ENCODE results near the gene CD6.
"Not testable (repeated sequence)": the region's sequence is repeated elsewhere in the genome, so short reads cannot be mapped to it uniquely, and the experiment has no call there.

Gene CD6

DNA sequence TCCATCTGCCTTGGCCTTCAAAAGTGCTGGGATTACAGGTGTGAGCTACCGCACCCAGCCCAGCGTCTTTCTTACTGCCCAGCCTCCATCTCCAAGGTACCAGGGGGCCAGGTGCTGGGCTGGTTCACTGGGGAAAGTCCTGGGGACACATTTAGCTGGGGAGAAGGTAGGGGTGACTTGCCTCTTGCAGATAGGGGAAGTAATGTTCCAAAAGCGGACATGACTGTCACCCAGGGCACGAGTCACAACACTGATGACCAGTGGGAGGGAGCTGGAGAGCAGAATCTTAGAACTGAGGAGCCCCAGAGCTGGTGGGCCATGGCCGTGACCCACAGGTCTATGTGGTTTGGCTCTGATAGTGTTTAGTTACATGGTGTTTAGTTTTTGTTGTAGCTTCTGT is 17.1 kb upstream of the CD6 start:
- no peak for DNase-seq

- no peak for DNase-seq
These were observed 15.9 kb upstream of the CD6 start for GRCh38 chr11:60955571-60955970.

DNA sequence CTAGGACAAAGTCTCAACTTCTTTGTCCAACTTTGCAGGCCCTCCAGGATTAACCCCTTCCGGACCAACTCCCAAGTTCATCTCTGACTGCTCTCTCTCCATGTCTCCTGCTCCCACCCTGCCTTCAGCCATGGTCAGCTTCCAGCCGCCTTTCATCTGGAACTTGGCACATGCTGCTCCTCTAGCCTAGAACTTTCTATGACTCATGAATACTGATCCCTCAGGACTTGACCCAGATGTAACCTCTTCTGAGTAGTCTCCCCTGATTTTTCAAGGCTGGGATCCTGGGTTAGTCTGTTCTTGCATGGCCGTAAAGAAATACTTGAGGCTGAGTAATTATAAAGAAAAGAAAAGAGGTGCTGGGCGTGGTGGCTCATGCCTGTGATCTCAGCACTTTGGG is 14.3 kb upstream of the CD6 start:
- no peak for DNase-seq

DNA sequence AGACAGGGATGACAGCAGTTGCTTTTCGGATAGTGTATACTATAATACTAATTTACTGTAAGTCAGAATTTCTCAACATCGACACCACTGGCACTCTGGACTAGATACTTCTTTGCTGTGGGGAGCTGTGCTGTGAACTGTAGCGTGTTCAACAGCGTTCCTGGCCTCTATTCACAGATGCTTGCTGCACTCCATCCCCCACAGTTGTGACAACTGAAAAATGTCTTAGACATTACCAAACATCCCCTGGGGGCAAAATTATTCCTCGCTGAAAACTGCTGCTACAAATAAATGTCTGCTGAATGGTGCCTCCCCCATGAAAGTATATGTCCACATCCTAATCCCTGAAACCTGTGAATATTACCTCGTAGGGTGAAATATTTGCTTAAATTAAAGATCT is 12.0 kb upstream of the CD6 start:
- DNase-seq: no peak

DNA sequence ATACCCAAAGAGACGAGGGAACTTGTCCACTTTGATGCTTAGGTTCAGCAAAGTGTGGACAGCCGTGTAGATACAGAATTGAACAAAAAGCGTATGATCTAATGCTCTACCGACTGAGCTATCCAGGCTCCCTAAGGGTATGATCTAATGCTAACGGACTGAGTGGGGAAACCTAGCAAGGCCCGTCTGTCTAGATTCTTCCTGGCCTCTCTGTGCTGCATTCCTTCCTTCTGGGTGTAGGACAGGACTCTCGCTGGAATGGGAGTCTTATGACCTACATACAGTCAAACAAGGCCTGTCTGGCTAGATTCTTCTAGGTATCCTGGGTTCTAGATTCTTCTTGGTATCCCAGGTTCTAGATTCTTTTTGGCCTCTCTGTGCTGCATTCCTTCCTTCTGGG is 11.1 kb upstream of the CD6 start:
- DNase-seq: no peak

GRCh38 chr11:60964801-60965200 is 6.7 kb upstream of the CD6 start:
- no peak for DNase-seq

- DNase-seq: no peak
These were observed 4.6 kb upstream of the CD6 start for GRCh38 chr11:60966890-60967289.

DNA sequence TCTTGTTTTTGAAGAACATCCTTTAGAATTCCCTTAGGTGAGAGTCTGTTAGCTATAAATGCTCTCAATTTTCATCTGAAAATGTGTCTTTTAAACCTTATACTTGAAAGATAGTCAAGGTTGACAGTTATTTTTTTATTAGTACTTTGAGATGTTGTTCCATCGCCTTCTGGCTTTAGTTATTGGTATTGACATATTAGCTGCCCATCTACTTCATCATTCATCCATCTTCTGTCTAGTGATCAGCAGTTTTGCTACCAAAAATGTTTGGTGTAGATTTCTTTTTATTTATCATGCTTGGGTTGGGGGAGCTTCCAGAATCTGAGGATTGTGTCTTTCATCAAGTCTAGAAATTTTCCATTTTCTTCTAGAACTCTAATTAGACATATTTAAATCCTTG is 3.3 kb upstream of the CD6 start:
- no peak for DNase-seq

- DNase-seq: no peak
These were observed 1.1 kb upstream of the CD6 start for GRCh38 chr11:60970369-60970774.

GRCh38 chr11:60970890-60971289 is 590 bp upstream of the CD6 start:
- DNase-seq: no peak

DNA sequence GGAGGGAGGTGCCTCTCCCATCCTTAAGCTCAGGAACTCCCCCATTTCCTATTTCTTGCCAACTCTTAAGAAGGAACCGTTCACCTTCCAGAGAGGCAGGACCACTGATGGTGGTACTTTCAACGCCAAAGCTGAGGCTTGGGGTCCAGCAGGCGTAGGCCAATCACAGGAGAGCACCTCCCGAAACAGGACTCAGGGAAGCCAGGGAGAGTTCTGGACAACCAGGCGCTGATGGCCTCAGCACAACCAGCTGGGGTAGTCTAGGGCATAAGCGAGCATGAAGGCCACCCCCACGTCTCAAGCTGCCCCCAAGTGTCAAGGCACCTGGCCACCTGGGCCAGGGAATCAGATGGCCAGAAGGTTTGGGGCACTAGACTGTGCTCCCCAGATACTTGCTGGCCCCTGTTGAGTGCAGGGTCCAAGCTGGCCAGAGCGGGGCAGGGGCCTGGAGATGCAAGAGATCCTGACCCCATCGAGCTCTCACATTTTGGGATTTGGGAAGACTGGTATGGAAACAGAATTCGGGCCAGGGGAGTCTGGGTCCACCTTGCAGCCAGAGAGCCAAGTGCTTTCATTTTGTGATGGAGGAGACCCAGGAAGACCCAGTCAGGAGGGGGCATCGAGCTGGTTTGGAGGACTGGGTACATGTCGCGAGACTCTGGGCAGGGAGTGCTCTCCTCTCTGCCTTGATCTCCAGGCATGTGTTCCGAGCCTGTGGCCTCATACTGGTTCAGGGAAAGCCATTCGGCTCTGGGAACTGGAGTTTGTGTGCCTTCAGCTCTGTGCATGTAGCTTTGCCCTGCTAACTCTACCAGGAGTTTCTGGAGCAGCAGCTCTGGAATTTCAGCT is 926 bp downstream of the CD6 start:
- DNase-seq: no peak

- DNase-seq: no peak
These were observed 2.2 kb downstream of the CD6 start for GRCh38 chr11:60973699-60974098.

DNA sequence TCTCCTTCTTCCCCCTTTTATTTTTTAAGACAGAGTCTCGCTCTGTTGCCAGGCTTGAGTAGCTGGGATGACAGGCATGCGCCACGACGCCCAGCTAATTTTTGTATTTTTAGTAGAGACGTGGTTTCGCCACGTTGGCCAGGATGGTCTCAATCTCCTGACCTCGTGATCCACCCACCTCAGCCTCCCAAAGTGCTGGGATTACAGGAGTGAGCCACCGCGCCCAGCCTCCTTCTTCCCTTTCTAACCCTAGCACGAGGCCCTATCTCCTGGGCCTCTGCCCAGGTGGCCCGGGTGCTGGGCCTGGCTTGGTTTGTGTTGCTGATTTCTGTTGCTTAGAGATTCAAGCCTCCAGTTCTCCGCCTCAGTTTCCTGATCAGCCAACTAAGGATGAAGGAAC is 2.8 kb downstream of the CD6 start:
- not testable (repeated sequence) for DNase-seq

DNA sequence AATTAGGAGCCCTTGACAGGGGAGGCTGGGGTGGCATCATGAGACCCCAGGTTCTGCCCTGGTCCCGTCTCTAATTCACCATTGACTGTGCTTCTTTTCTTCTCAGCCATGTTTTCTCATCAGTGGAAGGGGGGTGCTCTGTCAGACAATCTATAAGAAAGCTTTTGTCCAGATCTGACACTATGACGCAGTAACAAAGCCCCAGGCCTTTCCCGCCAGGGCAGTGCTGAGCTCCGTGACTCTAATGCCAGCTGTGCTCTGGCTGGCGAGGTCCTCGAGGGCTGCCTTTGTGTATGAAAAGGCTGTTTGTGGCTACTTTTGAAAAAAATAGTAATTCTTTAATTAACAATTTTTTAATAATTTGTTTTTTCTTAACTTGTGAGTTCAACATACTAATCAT is 3.2 kb downstream of the CD6 start:
- DNase-seq: no peak

- DNase-seq: no peak
These were observed 5.7 kb downstream of the CD6 start for GRCh38 chr11:60977224-60977623.

DNA sequence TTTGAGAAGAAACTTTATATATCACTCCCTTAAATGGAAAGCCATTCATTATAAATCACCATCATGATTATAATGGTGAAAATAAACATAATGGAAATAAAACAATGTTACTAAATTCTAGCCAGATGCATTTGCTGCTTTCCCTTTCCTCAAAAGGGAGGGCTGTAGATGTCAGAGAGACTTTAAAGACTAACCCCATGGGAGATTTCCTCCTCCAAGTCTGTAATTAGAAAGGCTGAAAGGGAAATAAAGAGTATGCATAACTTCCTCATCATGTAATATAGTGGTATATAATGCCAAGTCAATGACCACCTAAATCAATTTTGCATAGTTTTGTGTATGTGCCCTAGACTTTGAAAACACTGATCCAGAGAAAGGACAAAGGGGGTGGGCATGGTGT is 6.4 kb downstream of the CD6 start:
- DNase-seq: no peak

DNA sequence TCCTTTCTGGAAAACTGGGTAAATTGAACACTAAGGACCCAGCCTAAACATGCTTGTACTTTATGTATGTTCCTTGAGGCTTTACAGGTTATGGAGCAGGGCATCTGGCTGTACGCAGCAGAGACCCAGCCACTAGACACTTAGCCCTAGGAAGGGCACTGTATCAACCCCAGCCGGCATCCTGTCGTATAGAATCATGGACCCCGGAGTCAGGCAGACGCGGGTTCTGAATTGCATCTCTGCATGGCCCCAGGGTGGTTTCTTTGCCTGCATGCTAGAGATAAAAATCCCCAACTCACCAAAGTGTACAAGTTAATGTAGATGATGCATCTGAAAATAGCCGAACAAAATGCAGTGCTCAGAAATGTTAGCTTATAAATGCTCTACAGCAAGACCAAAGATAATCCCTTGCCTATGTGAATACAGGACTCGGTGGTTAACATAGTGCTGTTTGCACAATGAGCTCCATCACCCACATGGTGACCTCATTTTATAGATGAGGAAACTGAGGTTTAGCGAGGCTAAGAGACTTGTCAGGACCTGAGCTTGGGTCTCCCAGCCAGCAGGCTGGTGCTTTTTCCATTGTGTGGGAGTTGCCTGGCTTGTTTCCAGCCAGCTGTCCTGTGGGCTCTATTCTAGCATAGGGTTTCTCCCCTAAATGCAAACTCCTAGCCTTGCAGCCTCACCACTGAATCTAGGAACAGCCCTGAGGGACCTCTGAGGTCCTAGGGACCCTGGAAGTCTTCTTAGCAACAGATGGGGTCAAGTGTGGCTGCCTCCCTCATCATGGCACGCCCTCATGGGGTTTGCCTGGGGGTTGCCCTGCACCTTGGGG is 7.3 kb downstream of the CD6 start:
- DNase-seq: no peak

DNA sequence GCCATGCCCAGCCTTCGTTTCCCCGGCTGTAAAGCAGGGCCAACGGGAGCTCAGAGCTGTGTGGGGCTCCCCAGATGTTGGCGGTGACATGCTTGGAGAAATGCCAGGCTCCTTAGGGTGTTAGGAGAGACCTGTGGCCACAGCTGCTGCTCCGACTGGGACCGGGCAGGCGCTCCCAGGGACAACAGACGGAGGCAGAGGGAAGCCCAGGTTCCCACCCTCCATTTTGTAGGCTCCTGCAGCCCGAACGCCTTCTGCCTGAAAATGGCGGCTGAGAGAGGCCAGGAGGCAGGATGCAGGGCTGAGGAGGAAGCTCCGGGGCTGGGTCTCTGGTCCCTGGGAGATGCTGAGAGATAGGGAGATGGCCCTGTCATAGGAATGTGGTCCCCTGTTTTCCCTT is 10.0 kb downstream of the CD6 start:
- no peak for DNase-seq

DNA sequence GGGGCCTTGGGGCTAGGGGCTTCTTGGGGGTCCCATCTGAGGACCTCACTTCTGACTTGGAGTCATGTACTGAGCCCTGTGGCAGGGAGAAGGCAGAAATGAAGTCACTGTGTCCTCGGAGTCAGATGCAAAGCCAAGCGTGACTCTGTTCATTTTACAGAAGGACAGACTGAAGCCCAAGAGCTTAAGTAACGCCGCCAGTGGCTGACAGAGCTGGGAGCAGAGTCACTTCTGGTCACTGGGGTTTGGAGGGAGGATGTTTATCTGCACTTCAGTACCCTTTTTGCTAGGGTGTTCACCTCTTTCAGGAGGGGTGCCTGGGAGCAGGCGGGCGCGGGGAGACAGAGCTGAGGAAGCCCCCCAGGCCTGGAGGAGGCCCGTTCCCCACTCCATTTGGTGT is 10.7 kb downstream of the CD6 start:
- no peak for DNase-seq

- DNase-seq: no peak
These were observed 12.7 kb downstream of the CD6 start for GRCh38 chr11:60984149-60984548.

- no peak for DNase-seq
These were observed 13.2 kb downstream of the CD6 start for GRCh38 chr11:60984636-60985035.

DNA sequence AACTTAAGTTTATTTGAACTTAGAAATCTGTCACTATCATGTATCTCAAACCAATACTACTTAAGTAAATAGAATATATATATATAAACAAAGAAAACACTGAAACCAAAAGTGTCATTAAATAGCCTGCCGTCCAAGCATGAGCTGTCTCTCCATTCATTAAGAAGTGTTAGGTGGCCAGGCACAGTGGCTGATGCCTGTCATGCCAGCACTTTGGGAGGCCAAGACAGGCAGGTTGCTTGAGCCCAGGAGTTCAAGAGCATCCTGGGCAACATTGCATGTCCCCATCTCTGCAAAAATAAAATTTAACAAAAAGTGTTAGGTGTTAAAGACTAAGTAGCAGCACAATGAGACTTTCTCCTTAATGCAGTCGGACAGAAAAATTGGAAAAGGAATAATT is 14.0 kb downstream of the CD6 start:
- no peak for DNase-seq

DNA sequence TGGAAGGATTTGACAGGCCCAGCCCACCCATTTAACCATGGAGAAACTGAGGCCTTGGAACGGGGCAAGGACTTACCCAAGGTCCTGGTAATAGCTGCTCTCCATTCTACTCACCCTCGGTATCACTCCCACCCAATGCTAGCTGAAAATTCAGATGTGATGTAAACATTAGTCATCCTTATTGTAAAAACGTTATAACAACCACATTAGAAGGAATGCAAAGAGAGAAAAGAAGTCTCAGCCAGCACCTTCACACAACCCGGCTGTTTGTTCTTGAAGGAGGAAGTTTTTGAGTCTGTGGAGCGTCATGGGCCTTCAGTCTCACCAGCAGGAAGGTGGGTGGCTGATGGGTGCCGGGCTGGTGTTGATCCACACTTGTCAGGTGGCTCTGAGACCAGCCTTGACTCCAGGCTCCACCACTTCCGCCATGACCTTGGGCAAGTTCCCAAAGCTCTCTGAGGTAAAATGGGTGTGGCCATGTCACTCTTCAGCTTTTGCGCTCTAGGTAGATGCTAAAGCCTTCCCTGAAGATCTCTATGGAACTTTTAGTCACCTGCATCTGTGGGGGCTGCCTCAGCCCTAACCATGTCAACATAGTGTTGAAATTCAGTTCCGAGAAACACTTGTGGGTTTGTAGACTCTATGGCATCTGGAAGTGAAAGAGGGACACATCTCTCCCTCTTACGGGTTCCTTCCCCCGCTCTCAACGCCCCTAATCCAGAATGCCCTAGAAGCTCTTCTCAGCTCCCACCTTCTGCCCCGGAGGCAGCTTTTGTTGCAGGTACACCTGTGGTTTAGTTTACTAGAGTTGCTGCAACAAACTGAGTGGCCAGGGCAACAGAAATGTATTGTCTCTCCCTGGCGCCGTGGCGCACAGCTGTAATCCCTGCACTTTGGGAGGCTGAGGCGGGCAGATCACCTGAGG is 14.8 kb downstream of the CD6 start:
- no peak for DNase-seq
